ENCODE measurements around the gene RERE. TPM values are rescaled to one million over a fixed set of nuclear protein-coding genes. Genes with fewer than 3 reads are reported as not detected.

The RERE gene
- total RNA-seq, 1 experiment from 2014 or later = 217 TPM

- no peaks in the 10 kb centered on the region for H3K9me3 ChIP-seq (ENCODE audit: control insufficient read depth, insufficient read depth, low read depth, low read length)
- no peak for DNase-seq (ENCODE audit: low read depth, low spot score)
- ChIA-PET CTCF (no interaction called here), POLR2A (no interaction called here)
- ATAC-seq = no peak
- no peak for TF ChIP-seq SIN3A (IDR thresholded peaks at IDR 0.05; ENCODE audit: borderline replicate concordance, insufficient read depth, low read depth, low read length)
- no peak for TF ChIP-seq POLR2AphosphoS5 (IDR thresholded peaks at IDR 0.05; ENCODE audit: low read depth, low read length)
- no peak for TF ChIP-seq CTCF (IDR thresholded peaks at IDR 0.05)
- no peak for TF ChIP-seq TCF7L2 (IDR thresholded peaks at IDR 0.05; ENCODE audit: low read depth, low read length)
- no peak for TF ChIP-seq REST (IDR thresholded peaks at IDR 0.05; ENCODE audit: insufficient read depth in 1 of 2, low read depth in 2 of 2, low read length in 1 of 2)
- H3K27ac ChIP-seq (ENCODE audit: low read length) = no peak overlapping the region
- peaks cover 18% of the 10 kb centered on the region for H3K4me1 ChIP-seq (ENCODE audit: control insufficient read depth, insufficient read depth, low read length)
- H3K27me3 ChIP-seq (ENCODE audit: control insufficient read depth, insufficient read depth, low read length) = no peaks in the 10 kb centered on the region
- in situ Hi-C loops (cut with HindIII; ENCODE audit: low pct_unique_long_range_greater_than_20kb, low sequenced_read_pairs) = no loop called here
- intact Hi-C loops (cut with micrococcal nuclease; ENCODE audit: unreplicated experiment) = no loop called here
- BruUV-seq (replicated peaks) = no TSS peak
- H3K4me3 ChIP-seq (ENCODE audit: low read depth in 2 of 2, low read length in 2 of 2) = no peak overlapping the region
- H3K36me3 ChIP-seq (ENCODE audit: control insufficient read depth, insufficient read depth, low read length) = no peaks in the 10 kb centered on the region
Measured at GRCh38 chr1:8437347-8437746, 380.1 kb downstream of the RERE start.

GRCh38 chr1:8435569-8436071 lies 381.8 kb downstream of the RERE start:
- no peak for ATAC-seq
- in situ Hi-C loops (cut with HindIII; ENCODE audit: low pct_unique_long_range_greater_than_20kb, low sequenced_read_pairs) (no loop called here), intact Hi-C loops (cut with micrococcal nuclease; ENCODE audit: unreplicated experiment) (no loop called here)
- H3K36me3 ChIP-seq (ENCODE audit: control insufficient read depth, insufficient read depth, low read length) = no peaks in the 10 kb centered on the region
- no peak for TF ChIP-seq CTCF (IDR thresholded peaks at IDR 0.05)
- TF ChIP-seq POLR2AphosphoS5 (IDR thresholded peaks at IDR 0.05; ENCODE audit: low read depth, low read length) = no peak
- no peak for TF ChIP-seq TCF7L2 (IDR thresholded peaks at IDR 0.05; ENCODE audit: low read depth, low read length)
- H3K27ac ChIP-seq (ENCODE audit: low read length) = no peak overlapping the region
- ChIA-PET CTCF (no interaction called here), POLR2A (no interaction called here)
- peaks cover 15% of the 10 kb centered on the region for H3K4me1 ChIP-seq (ENCODE audit: control insufficient read depth, insufficient read depth, low read length)
- no peak overlapping the region for H3K4me3 ChIP-seq (ENCODE audit: low read depth in 2 of 2, low read length in 2 of 2)
- no peak for DNase-seq (ENCODE audit: low read depth, low spot score)
- H3K27me3 ChIP-seq (ENCODE audit: control insufficient read depth, insufficient read depth, low read length) = no peaks in the 10 kb centered on the region
- H3K9me3 ChIP-seq (ENCODE audit: control insufficient read depth, insufficient read depth, low read depth, low read length) = no peaks in the 10 kb centered on the region
- BruUV-seq (replicated peaks) = no TSS peak

Data from Panc1 (cell line).